H1 (cell line): ENCODE data around the gene BICDL1. TPM values are rescaled to one million over a fixed set of nuclear protein-coding genes. Genes with fewer than 3 reads are reported as not detected.

ENCODE experiments used
- ASH2L ChIP-seq: fragments of 200-600, 300-600 bp; sonication (generic); IDR thresholded peaks from one replicate; pipeline ENCODE4 v1.7.1; 2017; ENCODE audit warnings: low read length
- E2F6 ChIP-seq: IDR thresholded peaks from 2 replicates; pipeline ENCODE4 v1.6.1; 2012; ENCODE audit warnings: inconsistent platforms
- JUND ChIP-seq: IDR thresholded peaks from 2 replicates; pipeline ENCODE4 v1.6.1; 2011; ENCODE audit warnings: mild to moderate bottlenecking, improper control_type of control experiment, low read length
- RXRA ChIP-seq: IDR thresholded peaks from 2 replicates; pipeline ENCODE4 v1.6.1; 2011; ENCODE audit warnings: low read depth, mild to moderate bottlenecking, low read length, moderate library complexity; ENCODE audit not compliant: insufficient read depth
- polyA plus RNA-seq, 7 experiments: library from polyadenylated mRNA; depleted of rRNA in 3 of 7; stranded (reverse) in 5 of 7; unstranded in 2 of 7; fragments of >200 nt in 5 of 7; fragments of 200-250 nt in 2 of 7; gene quantifications; 1 replicate in 5 of 7; 2 replicates in 1 of 7; 4 replicates in 1 of 7; pipeline versions ENCODE4 v1.2.1 to v1.2.3, GENCODE V29; 2011 to 2013; ENCODE audit warnings: missing spikeins in 2 of 7, mixed read lengths in 2 of 7
- total RNA-seq: library from RNA; stranded (reverse); fragmentation: NEBNext Ultra II Directional; extraction: Animal tissue kit (Norgen Biotek cat#: 25700); gene quantifications from 2 replicates; pipeline ENCODE4 v1.2.1, GENCODE V29; 2021
- TF ChIP-seq, protein P1 (sequence below), 3 experiments: IDR thresholded peaks; 1 replicate in 2 of 3; 2 replicates in 1 of 3; pipeline versions ENCODE4 v1.5.1 to v1.6.1; 2011; ENCODE audit warnings: low read length in 3 of 3, mild to moderate bottlenecking in 3 of 3, inconsistent platforms in 2 of 3, low read depth in 1 of 3, moderate library complexity in 1 of 3; ENCODE audit not compliant: insufficient read depth in 1 of 3; ENCODE audit errors: control extremely low read depth in 1 of 3
- TF ChIP-seq, protein P2 (sequence below): IDR thresholded peaks from 2 replicates; pipeline ENCODE4 v1.6.1; 2012; ENCODE audit warnings: inconsistent platforms

The BICDL1 gene
- total and polyA plus RNA-seq, 2 of the 8 experiments (the other 6 are each of a cell fraction or from before 2014, with no cell fraction given): 17.2 to 25.9 TPM

- TF ChIP-seq, protein P1, sequence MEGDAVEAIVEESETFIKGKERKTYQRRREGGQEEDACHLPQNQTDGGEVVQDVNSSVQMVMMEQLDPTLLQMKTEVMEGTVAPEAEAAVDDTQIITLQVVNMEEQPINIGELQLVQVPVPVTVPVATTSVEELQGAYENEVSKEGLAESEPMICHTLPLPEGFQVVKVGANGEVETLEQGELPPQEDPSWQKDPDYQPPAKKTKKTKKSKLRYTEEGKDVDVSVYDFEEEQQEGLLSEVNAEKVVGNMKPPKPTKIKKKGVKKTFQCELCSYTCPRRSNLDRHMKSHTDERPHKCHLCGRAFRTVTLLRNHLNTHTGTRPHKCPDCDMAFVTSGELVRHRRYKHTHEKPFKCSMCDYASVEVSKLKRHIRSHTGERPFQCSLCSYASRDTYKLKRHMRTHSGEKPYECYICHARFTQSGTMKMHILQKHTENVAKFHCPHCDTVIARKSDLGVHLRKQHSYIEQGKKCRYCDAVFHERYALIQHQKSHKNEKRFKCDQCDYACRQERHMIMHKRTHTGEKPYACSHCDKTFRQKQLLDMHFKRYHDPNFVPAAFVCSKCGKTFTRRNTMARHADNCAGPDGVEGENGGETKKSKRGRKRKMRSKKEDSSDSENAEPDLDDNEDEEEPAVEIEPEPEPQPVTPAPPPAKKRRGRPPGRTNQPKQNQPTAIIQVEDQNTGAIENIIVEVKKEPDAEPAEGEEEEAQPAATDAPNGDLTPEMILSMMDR (IDR thresholded peaks at IDR 0.05; ENCODE audit: control extremely low read depth in 1 of 3, insufficient read depth in 1 of 3, low read depth in 1 of 3, low read length in 3 of 3): no peak
- TF ChIP-seq RXRA: no peak
- no peak for TF ChIP-seq E2F6
- TF ChIP-seq, protein P2, sequence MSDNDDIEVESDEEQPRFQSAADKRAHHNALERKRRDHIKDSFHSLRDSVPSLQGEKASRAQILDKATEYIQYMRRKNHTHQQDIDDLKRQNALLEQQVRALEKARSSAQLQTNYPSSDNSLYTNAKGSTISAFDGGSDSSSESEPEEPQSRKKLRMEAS: no peak
- TF ChIP-seq ASH2L: no peak
- TF ChIP-seq JUND: no peak
- TF ChIP-seq, all 59 proteins: peak for 0
Measured at GRCh38 chr12:120000556-120000955, 11.5 kb downstream of the BICDL1 start (continued).
